GM21529 (cell line): ENCODE data around the gene KIAA0825.

Source experiments
- ATAC-seq: cut with Tn5 transposase; IDR thresholded peaks from one replicate; pipeline ENCODE4 v1.9.1; 2021; ENCODE audit not compliant: unreplicated experiment

KIAA0825 gene

GRCh38 chr5:94440015-94440414, 178.4 kb downstream of the KIAA0825 start:
- ATAC-seq = no peak

- no peak for ATAC-seq
Observed at GRCh38 chr5:94433397-94434163, 184.8 kb downstream of the KIAA0825 start.

- no peak for ATAC-seq
Observed at GRCh38 chr5:94432499-94432898, 185.9 kb downstream of the KIAA0825 start.

GRCh38 chr5:94431696-94432095, 186.7 kb downstream of the KIAA0825 start:
- no peak for ATAC-seq

GRCh38 chr5:94429566-94429965, 188.8 kb downstream of the KIAA0825 start:
- ATAC-seq = no peak

- no peak for ATAC-seq
Observed at GRCh38 chr5:94425396-94425795, 193.0 kb downstream of the KIAA0825 start.

GRCh38 chr5:94423411-94423810, 195.0 kb downstream of the KIAA0825 start:
- no peak for ATAC-seq

GRCh38 chr5:94422812-94423211, 195.6 kb downstream of the KIAA0825 start:
- no peak for ATAC-seq

- ATAC-seq = no peak
Observed at GRCh38 chr5:94420885-94421284, 197.5 kb downstream of the KIAA0825 start.

- ATAC-seq = no peak
Observed at GRCh38 chr5:94415798-94416197, 202.6 kb downstream of the KIAA0825 start.

GRCh38 chr5:94409440-94409839, 209.0 kb downstream of the KIAA0825 start:
- no peak for ATAC-seq

GRCh38 chr5:94407023-94407422, 211.4 kb downstream of the KIAA0825 start:
- ATAC-seq = no peak

- ATAC-seq = no peak
Observed at GRCh38 chr5:94403483-94403882, 214.9 kb downstream of the KIAA0825 start.

- no peak for ATAC-seq
Observed at GRCh38 chr5:94402096-94402495, 216.3 kb downstream of the KIAA0825 start.

- ATAC-seq = no peak
Observed at GRCh38 chr5:94397508-94397907, 220.9 kb downstream of the KIAA0825 start.

GRCh38 chr5:94396687-94397086, 221.7 kb downstream of the KIAA0825 start:
- ATAC-seq = no peak

- no peak for ATAC-seq
Observed at GRCh38 chr5:94395468-94395867, 222.9 kb downstream of the KIAA0825 start.

- ATAC-seq = no peak
Observed at GRCh38 chr5:94391996-94392395, 226.4 kb downstream of the KIAA0825 start.

- no peak for ATAC-seq
Observed at GRCh38 chr5:94389515-94389899, 228.9 kb downstream of the KIAA0825 start.

GRCh38 chr5:94388773-94389514, 229.5 kb downstream of the KIAA0825 start:
- ATAC-seq = no peak

GRCh38 chr5:94385767-94386166, 232.6 kb downstream of the KIAA0825 start:
- no peak for ATAC-seq

GRCh38 chr5:94378062-94378461, 240.3 kb downstream of the KIAA0825 start:
- ATAC-seq = no peak
